Esophagus squamous epithelium (tissue), 4 donors: ENCODE results near the gene BICD2.

Experiments used
- CTCF ChIP-seq, 6 experiments: fragments of 450-650 bp in 4 of 6; fragments of 200-600 bp in 2 of 6; sonication (generic) in 2 of 6; IDR thresholded peaks; one replicate each; pipeline ENCODE4 v1.5.1; 2016 to 2019; ENCODE audit warnings: antibody characterized with exemption in 6 of 6, mild to moderate bottlenecking in 4 of 6, moderate library complexity in 4 of 6
- POLR2A ChIP-seq, 4 donors: fragments of 450-650 bp; IDR thresholded peaks; one replicate each; pipeline ENCODE4 v1.6.1; 2017; ENCODE audit warnings: antibody characterized with exemption in 4 of 4, mild to moderate bottlenecking in 4 of 4, moderate library complexity in 3 of 4

- TF ChIP-seq CTCF (IDR thresholded peaks at IDR 0.05) (no peak), POLR2A (IDR thresholded peaks at IDR 0.05) (no peak)
Measured at GRCh38 chr9:92756792-92757191, 7.8 kb downstream of the BICD2 start.
